RKO (cell line): ENCODE data around the gene NCAM1.
"Not testable (repeated sequence)": the region's sequence is repeated elsewhere in the genome, so short reads cannot be mapped to it uniquely, and the experiment has no call there.

Experiments
- DNase-seq: peaks from one replicate; pipeline ENCODE4 v3.0.0-alpha.2; 2016; ENCODE audit warnings: low spot score

Gene NCAM1

GRCh38 chr11:113022262-113022661 lies 61.0 kb downstream of the NCAM1 start:
- DNase-seq, result no peak

- no peak for DNase-seq
Observed at GRCh38 chr11:113023228-113023627, 62.0 kb downstream of the NCAM1 start.

- no peak for DNase-seq
Observed at GRCh38 chr11:113023986-113024385, 62.8 kb downstream of the NCAM1 start.

GRCh38 chr11:113026778-113027177 lies 65.6 kb downstream of the NCAM1 start:
- DNase-seq, result no peak

- no peak for DNase-seq
Observed at GRCh38 chr11:113034576-113034975, 73.4 kb downstream of the NCAM1 start.

- DNase-seq, result no peak
Observed at GRCh38 chr11:113035708-113036107, 74.5 kb downstream of the NCAM1 start.

- no peak for DNase-seq
Observed at GRCh38 chr11:113043698-113044097, 82.5 kb downstream of the NCAM1 start.

GRCh38 chr11:113045146-113045545 lies 83.9 kb downstream of the NCAM1 start:
- no peak for DNase-seq

GRCh38 chr11:113046866-113047265 lies 85.6 kb downstream of the NCAM1 start:
- DNase-seq, result no peak

- DNase-seq, result peak; percentile 16
Observed at GRCh38 chr11:113048820-113049768, 87.9 kb downstream of the NCAM1 start.

GRCh38 chr11:113053042-113053441 lies 91.8 kb downstream of the NCAM1 start:
- not testable (repeated sequence) for DNase-seq

GRCh38 chr11:113057038-113057437 lies 95.8 kb downstream of the NCAM1 start:
- no peak for DNase-seq

- DNase-seq, result no peak
Observed at GRCh38 chr11:113059548-113059947, 98.3 kb downstream of the NCAM1 start.

GRCh38 chr11:113065330-113065729 lies 104.1 kb downstream of the NCAM1 start:
- DNase-seq, result no peak

- DNase-seq, result no peak
Observed at GRCh38 chr11:113072237-113072858, 111.1 kb downstream of the NCAM1 start.

GRCh38 chr11:113073290-113073953 lies 112.2 kb downstream of the NCAM1 start:
- DNase-seq, result no peak

- DNase-seq, result no peak
Observed at GRCh38 chr11:113075586-113076095, 114.4 kb downstream of the NCAM1 start.

GRCh38 chr11:113077379-113077778 lies 116.2 kb downstream of the NCAM1 start:
- DNase-seq, result no peak

GRCh38 chr11:113082341-113082955 lies 121.2 kb downstream of the NCAM1 start:
- DNase-seq, result no peak

GRCh38 chr11:113083571-113083970 lies 122.4 kb downstream of the NCAM1 start:
- no peak for DNase-seq

- no peak for DNase-seq
Observed at GRCh38 chr11:113084297-113084696, 123.1 kb downstream of the NCAM1 start.

- no peak for DNase-seq
Observed at GRCh38 chr11:113085446-113085845, 124.2 kb downstream of the NCAM1 start.
